HG02885 (cell line): ENCODE data around the gene SHFL.

ENCODE experiments used
- ATAC-seq: cut with Tn5 transposase; IDR thresholded peaks from one replicate; pipeline ENCODE4 v1.9.1; 2021; ENCODE audit warnings: mild to moderate bottlenecking; ENCODE audit not compliant: unreplicated experiment, poor library complexity

The SHFL gene

DNA sequence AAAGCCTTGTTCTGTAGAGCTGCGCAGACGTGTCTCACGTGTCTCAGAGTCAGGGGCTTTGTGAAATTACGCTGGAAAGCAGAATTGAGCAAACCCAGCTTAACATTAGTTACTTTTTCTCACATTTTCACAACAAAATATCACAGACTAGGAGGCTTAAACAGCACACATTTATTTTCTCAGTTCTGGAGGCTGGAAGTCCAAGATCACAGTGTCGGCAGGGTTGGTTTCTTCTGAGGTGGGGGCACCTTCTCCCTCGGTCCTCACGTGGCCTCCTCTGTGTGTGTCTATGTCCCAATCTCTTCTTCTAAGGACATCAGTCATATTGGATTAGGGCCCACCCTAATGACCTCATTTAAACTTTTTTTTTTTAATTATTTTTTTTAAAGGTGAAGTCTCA, 38.3 kb downstream of the SHFL start:
- ATAC-seq = no peak

DNA sequence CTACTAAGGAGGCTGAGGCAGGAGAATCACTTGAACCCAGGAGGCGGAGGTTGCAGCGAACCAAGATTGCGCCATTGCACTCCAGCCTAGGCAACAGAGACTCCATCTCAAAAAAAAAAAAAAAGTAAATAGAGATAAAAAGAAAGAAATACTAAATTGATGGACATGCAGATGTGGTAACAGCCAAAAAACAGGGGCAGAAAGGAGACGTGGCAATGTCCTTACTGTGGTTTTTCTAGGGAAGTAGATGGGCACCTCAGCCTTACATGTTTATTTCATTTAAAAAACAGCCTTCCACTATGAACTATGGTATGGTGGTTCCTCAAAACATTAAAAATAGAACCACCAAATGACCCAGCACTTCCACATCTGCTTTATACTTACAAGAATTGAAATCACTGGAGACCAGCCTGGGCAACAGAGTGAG, 40.1 kb downstream of the SHFL start:
- ATAC-seq = no peak

- ATAC-seq = no peak
Measured at GRCh38 chr19:10132905-10133304, 46.8 kb downstream of the SHFL start.

DNA sequence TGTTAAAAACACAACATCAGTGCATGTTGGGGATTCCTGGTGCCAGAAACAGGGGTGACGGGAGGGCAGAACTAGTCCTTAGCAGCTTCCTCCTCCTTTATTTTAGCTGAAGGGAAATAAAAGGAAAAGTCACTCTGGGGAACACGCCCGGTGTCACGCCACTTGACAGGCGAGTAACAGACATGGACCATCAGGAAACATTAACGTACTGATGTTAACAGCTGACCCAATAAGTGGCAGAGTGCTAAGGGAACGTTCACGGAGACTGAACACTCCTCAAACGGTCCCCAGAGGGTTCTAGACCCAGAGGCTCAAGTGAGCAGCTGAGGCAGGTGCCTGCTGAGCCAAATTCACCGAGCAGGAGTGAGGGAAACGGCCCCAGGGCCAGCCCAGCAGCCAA, 47.5 kb downstream of the SHFL start:
- no peak for ATAC-seq

GRCh38 chr19:10134040-10134439, 47.9 kb downstream of the SHFL start:
- ATAC-seq = no peak

DNA sequence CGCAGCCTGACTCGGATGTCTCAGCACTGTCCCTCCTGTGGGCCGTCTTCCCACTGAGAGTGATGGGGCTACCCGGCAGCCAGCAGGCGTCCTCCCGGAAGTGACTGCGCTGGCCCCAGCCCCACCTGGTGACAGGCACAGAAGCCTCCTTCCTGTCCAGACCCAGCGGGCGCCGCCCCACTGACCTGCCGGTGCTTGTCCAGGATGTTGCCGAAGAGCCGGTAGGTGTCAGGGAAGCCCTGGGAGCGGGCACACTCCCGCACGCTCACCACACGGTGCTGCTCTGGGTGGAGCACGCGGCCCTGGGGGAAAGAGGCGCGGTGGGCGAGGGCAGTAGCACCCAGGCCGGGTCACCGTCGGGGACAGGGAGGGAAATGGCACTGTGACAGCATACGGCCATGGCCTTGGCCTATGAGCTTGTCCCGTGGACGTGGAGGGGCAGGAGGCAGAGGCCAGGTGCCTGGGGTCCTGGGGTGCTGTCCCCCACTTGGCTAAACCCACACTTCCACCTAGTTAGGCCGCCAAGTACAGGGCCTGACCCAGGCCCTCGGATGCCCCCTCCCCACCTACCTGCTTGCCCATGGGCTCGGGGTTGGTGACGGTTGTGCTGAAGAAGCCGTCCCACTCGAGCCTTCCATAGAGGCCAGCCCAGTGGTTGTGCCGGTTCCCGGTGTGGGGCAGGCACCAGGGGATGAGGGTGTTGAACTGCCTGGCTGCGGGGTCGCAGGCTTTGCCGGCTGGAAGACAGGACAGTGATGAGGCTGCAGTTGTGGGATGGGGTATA, 49.6 kb downstream of the SHFL start:
- ATAC-seq = no peak

DNA sequence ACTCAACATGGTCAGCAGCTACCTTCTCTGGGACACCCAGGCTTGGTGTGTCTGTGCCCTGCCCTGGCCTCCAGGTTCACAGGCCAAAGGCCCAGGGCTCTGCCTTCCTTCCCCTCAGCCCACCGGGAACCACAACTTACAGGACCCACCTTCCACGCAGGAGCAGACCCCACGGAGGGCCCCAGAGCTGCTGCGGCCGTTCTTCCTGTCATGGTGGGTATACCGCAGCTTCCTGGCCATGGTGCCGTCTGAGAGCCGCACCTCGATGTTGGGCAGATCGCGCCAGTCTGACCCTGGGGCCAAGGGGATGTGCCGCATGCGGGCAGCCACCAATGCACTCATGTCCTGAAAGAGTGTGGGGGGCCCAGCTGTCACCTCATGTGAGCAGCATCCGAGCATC, 50.8 kb downstream of the SHFL start:
- no peak for ATAC-seq

GRCh38 chr19:10137751-10138682, 51.9 kb downstream of the SHFL start:
- ATAC-seq = no peak

DNA sequence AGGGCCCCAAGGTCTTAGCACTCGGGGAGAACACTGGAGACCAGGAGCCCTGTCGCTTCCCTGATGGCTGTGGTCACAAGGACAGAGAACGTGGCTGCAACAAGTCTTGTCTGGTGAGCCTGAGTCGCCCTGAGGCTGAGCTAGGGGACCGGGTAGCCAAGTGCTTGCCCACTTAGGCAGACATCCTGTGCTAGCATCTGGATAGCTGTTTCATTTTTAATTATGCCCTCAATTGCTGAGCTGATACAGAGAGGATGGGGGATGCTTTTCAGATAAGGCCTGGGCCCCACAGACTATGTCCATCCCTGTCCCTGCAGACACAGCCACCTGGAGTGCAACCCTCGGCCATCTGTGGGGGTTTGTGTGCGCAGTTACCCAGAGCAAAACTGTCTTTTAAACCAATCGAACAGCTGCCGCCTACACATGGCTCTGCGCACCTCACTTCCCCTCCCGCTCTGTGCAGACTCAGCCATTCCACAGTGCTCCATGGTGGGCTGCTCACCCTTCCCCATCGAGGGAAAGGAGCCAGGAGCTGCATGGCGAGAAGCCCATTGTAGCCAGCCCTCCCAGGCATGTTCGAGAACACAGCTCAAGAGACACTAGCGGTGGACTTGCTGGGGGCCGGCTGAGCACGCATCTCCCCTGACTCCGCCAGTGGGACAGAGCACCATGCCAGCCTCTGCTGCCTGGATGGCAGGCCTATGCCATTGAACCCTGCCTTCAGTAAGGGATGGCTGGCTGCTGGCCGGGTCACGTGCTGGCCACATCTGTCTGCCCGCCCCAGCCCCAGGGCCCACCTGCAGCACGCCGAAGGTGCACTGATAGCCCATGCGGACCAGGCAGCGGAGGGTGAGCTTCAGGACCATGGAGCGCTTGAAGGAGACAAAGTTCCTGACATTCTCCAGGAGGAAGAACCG, 53.0 kb downstream of the SHFL start:
- no peak for ATAC-seq

GRCh38 chr19:10139952-10140351, 53.8 kb downstream of the SHFL start:
- ATAC-seq = no peak

DNA sequence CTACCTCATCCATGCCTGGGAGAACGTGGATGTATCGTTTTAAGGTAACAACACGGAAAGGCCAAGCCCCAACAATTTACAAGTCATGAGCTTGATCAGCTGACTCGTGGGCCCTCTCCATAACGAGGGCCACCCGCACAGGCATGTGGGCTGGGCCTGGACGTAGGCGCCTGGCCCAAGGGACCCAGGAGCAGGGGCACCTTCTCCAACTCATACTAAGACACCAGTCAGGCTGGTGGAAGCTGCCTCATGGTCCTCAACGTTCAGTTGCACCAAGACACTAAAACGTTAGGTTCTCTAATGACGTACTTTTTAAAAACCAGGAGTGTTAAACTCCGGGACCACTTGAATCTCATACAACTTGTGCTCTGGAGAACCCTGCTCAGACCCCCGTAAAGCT, 55.4 kb downstream of the SHFL start:
- no peak for ATAC-seq

DNA sequence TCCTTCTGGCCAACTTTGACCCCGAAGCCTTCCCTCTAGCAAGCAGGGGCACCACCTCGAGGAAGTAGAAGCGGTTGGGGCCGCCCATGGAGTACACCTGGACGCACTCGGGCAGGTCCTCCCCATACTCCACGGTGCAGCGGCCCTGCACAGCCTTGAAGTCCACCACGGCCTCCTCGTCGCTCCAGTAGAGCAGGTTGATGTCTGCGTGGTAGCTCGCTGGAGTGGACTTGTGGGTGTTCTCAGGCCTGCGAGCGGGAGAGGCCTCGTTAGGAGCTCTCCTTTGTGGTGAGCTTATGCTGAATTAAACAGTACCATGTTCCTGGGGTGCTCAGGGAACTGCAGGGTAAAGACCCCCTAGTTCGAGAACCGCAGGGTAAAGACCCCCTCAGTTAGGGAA, 55.9 kb downstream of the SHFL start:
- ATAC-seq = no peak
